DND-41 (cell line): Measurements from ENCODE around the gene LCE3C.

Experiments used
- ATAC-seq: fragments of 200-7000 bp; cut with Tn5 transposase; 3 replicates; pipeline ENCODE4 v1.9.1; 2021; ENCODE audit warnings: low read depth; ENCODE audit not compliant: insufficient read depth
- DNase-seq: peaks from one replicate; pipeline ENCODE4 v3.0.0-alpha.2; 2020
- H2AFZ ChIP-seq: 2 replicates; pipeline ENCODE4 v1.6.0; 2012; ENCODE audit warnings: low read depth, low read length
- H3K27ac ChIP-seq: 2 replicates; pipeline ENCODE4 v1.5.1; 2012; ENCODE audit warnings: low read length, inconsistent platforms
- H3K27me3 ChIP-seq: fragments of 200-600 bp; sonication (generic); 2 replicates; pipeline ENCODE4 v1.6.0; 2012; ENCODE audit warnings: low read length, mild to moderate bottlenecking, inconsistent platforms; ENCODE audit not compliant: insufficient read depth, poor library complexity
- H3K36me3 ChIP-seq: 2 replicates; pipeline ENCODE4 v1.5.1; 2012; ENCODE audit warnings: low read length, inconsistent platforms; ENCODE audit not compliant: insufficient read depth
- H3K4me1 ChIP-seq: 2 replicates; pipeline ENCODE4 v1.5.1; 2012; ENCODE audit warnings: mild to moderate bottlenecking, low read length; ENCODE audit not compliant: insufficient read depth
- H3K4me2 ChIP-seq: 2 replicates; pipeline ENCODE4 v1.6.0; 2012; ENCODE audit warnings: mild to moderate bottlenecking, moderate library complexity, low read length, inconsistent platforms; ENCODE audit not compliant: insufficient read depth
- H3K4me3 ChIP-seq, 2 experiments: fragments of 200-600 bp in 1 of 2; shearing (Covaris generic) in 1 of 2; 2 replicates each; pipeline ENCODE4 v1.5.1; 2012 to 2016; ENCODE audit warnings: inconsistent platforms in 2 of 2, low read length in 2 of 2, mild to moderate bottlenecking in 2 of 2, low read depth in 1 of 2, moderate library complexity in 1 of 2
- H3K79me2 ChIP-seq: 2 replicates; pipeline ENCODE4 v1.6.0; 2012; ENCODE audit warnings: low read length, inconsistent platforms; ENCODE audit not compliant: insufficient read depth
- H3K9ac ChIP-seq: 2 replicates; pipeline ENCODE4 v1.6.0; 2012; ENCODE audit warnings: low read depth, mild to moderate bottlenecking, inconsistent platforms, low read length, moderate library complexity
- H3K9me3 ChIP-seq: 2 replicates; pipeline ENCODE4 v1.5.1; 2012; ENCODE audit warnings: low read length, moderate library complexity, mild to moderate bottlenecking, inconsistent platforms; ENCODE audit not compliant: insufficient read depth, severe bottlenecking
- H4K20me1 ChIP-seq: 2 replicates; pipeline ENCODE4 v1.6.0; 2012; ENCODE audit warnings: low read length; ENCODE audit not compliant: insufficient read depth
- CTCF ChIP-seq: IDR thresholded peaks from 2 replicates; pipeline ENCODE4 v1.5.1; 2012; ENCODE audit warnings: borderline replicate concordance, low read length, moderate library complexity, mild to moderate bottlenecking; ENCODE audit not compliant: poor library complexity, severe bottlenecking; ENCODE audit errors: extremely low read depth
- EZH2 ChIP-seq: IDR thresholded peaks from 3 replicates; pipeline ENCODE4 v1.6.1; 2012; ENCODE audit warnings: borderline replicate concordance, low read depth, mild to moderate bottlenecking, moderate library complexity, low read length, inconsistent platforms; ENCODE audit not compliant: severe bottlenecking

LCE3C gene

DNA sequence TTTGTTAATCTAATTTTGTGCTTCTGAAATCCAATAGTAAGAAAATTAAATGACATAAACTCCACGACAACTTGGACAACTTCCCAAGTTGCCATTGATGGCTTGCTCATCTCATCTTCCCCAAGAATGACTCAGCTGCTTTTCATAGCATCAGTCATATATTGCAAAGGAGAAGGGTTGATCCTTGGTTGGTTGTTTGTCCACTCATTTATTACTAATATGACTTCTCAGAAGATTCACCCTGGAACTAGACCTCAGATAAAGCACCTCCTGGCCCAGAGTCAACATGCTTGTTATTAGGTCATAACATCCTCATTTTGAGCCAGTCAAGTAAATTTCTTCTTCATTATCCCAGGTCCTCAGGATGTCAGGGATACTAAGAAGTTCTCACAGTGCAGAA lies 17.4 kb upstream of the LCE3C start:
- no peak for ATAC-seq
- Histone ChIP-seq H3K27me3 (peaks cover 6% of the 10 kb centered on the region), H4K20me1 (no peaks in the 10 kb centered on the region), H3K4me3 (no peak overlapping the region), H3K4me2 (no peak overlapping the region), H3K79me2 (no peaks in the 10 kb centered on the region), H3K4me1 (no peaks in the 10 kb centered on the region), H3K36me3 (no peaks in the 10 kb centered on the region), H3K9me3 (no peaks in the 10 kb centered on the region), H2AFZ (no peak overlapping the region), H3K9ac (no peak overlapping the region), H3K27ac (no peak overlapping the region)
- DNase-seq, result no peak
- TF ChIP-seq EZH2, result no peak
- no peak for TF ChIP-seq CTCF

GRCh38 chr1:152585586-152585985 lies 14.4 kb upstream of the LCE3C start:
- H3K9ac ChIP-seq, result no peak overlapping the region
- no peak overlapping the region for H2AFZ ChIP-seq
- no peak overlapping the region for H3K4me2 ChIP-seq
- TF ChIP-seq EZH2 (no peak), CTCF (no peak)
- no peaks in the 10 kb centered on the region for H3K36me3 ChIP-seq
- no peaks in the 10 kb centered on the region for H3K4me1 ChIP-seq
- ATAC-seq (no peak), DNase-seq (no peak)
- no peaks in the 10 kb centered on the region for H3K9me3 ChIP-seq
- no peaks in the 10 kb centered on the region for H3K79me2 ChIP-seq
- H3K4me3 ChIP-seq, result no peak overlapping the region
- no peak overlapping the region for H3K27ac ChIP-seq
- no peaks in the 10 kb centered on the region for H3K27me3 ChIP-seq
- H4K20me1 ChIP-seq, result no peaks in the 10 kb centered on the region

GRCh38 chr1:152596986-152597385 lies 3.0 kb upstream of the LCE3C start:
- Histone ChIP-seq H3K9ac (no peak overlapping the region), H3K4me3 (no peak overlapping the region), H3K36me3 (no peaks in the 10 kb centered on the region), H3K27ac (no peak overlapping the region), H3K4me1 (no peaks in the 10 kb centered on the region), H2AFZ (no peak overlapping the region), H3K79me2 (no peaks in the 10 kb centered on the region), H3K27me3 (no peaks in the 10 kb centered on the region), H4K20me1 (no peaks in the 10 kb centered on the region), H3K9me3 (no peaks in the 10 kb centered on the region), H3K4me2 (no peak overlapping the region)
- DNase-seq, result no peak
- ATAC-seq, result no peak
- TF ChIP-seq CTCF (no peak), EZH2 (no peak)

GRCh38 chr1:152613511-152613910 lies 13.5 kb downstream of the LCE3C start, which contains the start of gene LCE3B:
Gene LCE3B, plus strand, starts transcription at chr1:152613811. Its CDS starts 0 bp downstream, at chr1:152613811.
- Histone ChIP-seq H3K27me3 (no peaks in the 10 kb centered on the region), H3K79me2 (no peaks in the 10 kb centered on the region), H3K27ac (no peak within 1 kb of the TSS), H3K4me3 (no peak within 1 kb of the TSS), H2AFZ (no peak within 1 kb of the TSS), H3K9me3 (peaks cover 7% of the 10 kb centered on the region), H3K4me2 (no peak within 1 kb of the TSS), H3K9ac (no peak within 1 kb of the TSS), H3K4me1 (no peaks in the 10 kb centered on the region), H4K20me1 (no peaks in the 10 kb centered on the region), H3K36me3 (no peaks in the 10 kb centered on the region)
- TF ChIP-seq EZH2, result no peak
- TF ChIP-seq CTCF, result no peak
- DNase-seq (no peak), ATAC-seq (no peak)
